Measurements from ENCODE around the gene CCL27.

The CCL27 gene

DNA sequence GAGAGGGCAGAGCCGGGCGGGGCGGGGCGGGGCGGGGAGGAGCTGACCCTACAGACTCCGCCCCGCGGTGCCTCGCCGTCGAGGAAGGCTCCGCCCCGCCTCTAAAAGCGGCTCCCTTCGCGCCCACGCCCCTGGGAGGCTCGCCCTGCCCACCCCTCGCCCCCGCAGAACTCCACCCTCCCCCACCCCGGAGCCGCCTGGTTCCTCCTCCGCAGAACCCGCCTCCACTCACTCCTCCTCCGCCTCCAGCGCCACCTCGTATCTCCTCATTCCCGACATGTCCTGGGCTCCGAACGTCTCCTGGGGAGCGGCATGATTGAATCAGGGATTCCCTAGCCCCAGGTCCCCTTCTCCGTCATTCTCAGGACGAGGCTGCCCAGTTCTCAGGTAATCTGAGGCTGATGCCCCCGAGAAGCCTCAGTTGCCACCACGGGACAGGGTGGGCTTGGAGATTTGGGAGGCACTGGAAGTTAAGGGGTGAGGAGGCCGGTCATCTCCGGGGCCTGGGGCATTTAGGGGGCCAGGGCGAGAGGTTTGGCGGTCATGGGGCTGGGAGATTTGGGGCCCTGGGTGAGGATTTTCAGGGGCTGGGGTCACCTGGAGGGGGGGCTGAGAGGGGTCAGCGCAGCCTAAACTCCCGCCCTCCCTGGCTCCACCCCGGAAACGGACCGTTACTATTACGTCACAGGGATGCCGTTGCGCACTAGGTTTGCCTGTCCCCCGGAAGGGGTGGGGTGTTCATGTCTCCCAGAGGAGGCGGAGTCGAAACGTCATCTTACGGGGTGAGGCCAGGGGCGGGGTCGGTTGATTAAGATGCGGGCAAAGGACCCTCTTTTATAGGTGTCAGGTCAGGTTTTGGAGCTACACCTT lies 3.2 kb upstream of the CCL27 start:
- TF ChIP-seq GATA1 (IDR thresholded peaks at IDR 0.05; ENCODE audit: low read depth, low read length) (no peak), POLR2A (IDR thresholded peaks at IDR 0.05; ENCODE audit: low read length) (peak; percentile 69)

GRCh38 chr9:34665067-34665380 lies 2.6 kb upstream of the CCL27 start:
- TF ChIP-seq GATA1 (IDR thresholded peaks at IDR 0.05; ENCODE audit: low read depth, low read length) (no peak), POLR2A (IDR thresholded peaks at IDR 0.05; ENCODE audit: low read length) (no peak)
- no peak for DNase-seq

More for the DNA sequence above, 3.2 kb upstream of the CCL27 start:
- DNase-seq: peak; percentile 93 to 96

DNA sequence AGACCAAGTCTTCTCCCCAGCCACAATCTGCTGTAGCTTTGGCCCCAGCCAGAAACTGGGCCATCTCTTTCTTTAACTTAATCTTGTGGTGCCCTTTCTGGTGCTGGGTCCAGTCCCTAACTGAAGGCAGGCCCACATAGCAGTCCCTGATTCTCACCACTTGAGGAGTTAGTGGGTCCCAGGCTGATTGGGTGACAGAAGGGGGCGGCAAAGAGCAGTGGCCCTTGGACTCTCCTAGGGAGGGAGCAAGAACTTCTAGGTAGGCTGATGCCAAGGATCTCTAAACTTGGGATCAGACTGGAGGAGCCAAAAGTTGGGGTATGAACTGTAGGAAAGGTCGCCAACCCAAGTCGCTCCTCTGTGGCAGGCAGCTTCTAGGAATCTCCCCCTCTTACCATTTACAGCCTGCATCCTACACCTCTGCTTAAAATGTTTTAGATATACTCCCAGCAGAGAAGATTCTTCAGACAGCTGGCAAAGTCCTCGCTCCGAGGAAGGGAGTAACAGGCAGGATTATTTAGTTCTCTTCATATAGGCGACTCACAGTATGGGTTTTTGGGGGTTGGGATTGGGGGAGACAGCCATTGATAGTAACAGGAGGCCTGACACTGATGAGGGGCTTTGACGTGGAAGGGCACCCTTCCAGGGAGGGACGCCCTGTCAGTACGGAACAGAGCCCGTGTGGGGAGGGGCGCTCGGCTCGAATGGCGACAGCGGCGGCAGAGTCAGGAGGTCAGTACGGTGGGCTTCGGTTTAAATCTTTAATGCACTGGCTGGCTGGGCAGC lies 2.0 kb upstream of the CCL27 start:
- peak; percentile 84 to 89 for DNase-seq
- TF ChIP-seq POLR2A (IDR thresholded peaks at IDR 0.05; ENCODE audit: low read length) (no peak), GATA1 (IDR thresholded peaks at IDR 0.05; ENCODE audit: low read depth, low read length) (no peak)

DNA sequence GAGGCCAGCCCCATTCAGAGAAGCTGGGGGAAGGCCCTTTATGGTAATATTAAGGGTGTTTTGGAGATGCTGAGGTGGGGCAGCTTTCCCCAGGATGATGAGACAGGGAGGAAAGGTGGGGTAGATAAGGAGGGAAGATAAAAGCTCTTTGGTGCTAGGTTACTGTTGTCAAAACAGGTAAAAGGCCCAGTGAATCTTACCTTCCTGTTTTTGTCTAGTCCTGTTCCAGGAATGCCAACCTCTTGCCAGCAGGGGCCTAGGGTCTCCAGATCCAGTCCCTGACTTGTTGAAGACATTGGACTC lies 797 bp upstream of the CCL27 start:
- no peak for DNase-seq
- TF ChIP-seq GATA1 (IDR thresholded peaks at IDR 0.05; ENCODE audit: low read depth, low read length) (no peak), POLR2A (IDR thresholded peaks at IDR 0.05; ENCODE audit: low read length) (no peak)

- TF ChIP-seq POLR2A (IDR thresholded peaks at IDR 0.05; ENCODE audit: low read length) (no peak), GATA1 (IDR thresholded peaks at IDR 0.05; ENCODE audit: low read depth, low read length) (no peak)
These were observed 2.7 kb downstream of the CCL27 start for GRCh38 chr9:34659592-34660253.

DNA sequence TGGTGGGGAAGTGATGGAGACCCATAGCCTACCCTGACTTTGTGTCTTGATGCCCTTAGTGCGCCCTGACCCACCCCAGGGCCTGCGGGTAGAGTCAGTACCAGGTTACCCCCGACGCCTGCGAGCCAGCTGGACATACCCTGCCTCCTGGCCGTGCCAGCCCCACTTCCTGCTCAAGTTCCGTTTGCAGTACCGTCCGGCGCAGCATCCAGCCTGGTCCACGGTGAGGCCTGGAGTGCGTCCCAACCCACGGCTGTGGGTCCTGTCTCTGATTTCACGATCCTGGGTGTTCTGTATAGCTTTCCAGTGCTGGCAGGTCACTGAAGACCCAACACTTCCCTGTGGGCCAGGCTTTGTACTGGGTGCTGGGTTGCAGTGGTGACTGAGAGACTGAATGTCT lies 4.0 kb downstream of the CCL27 start:
- TF ChIP-seq GATA1 (IDR thresholded peaks at IDR 0.05; ENCODE audit: low read depth, low read length) (no peak), POLR2A (IDR thresholded peaks at IDR 0.05; ENCODE audit: low read length) (no peak)
- no peak for DNase-seq

More at GRCh38 chr9:34659592-34660253, 2.7 kb downstream of the CCL27 start:
- peak in 1 of 2 experiments; percentile 9 for DNase-seq

DNA sequence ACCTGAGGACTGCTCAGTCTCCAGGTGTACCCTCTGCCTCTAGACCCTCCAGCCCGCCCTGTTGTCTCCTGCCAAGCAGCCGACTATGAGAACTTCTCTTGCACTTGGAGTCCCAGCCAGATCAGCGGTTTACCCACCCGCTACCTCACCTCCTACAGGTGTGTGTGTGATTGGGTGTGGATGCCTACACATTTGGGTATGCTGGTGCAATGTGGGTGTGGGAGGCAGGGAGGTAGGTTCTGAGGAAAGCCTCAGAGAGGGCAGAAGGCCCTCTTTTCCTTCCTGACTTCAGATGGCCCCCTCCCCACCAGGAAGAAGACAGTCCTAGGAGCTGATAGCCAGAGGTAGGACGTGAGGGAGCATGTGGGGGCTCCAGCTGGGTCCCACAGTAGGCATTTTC lies 5.5 kb downstream of the CCL27 start:
- no peak for DNase-seq
- TF ChIP-seq GATA1 (IDR thresholded peaks at IDR 0.05; ENCODE audit: low read depth, low read length): no peak
- no peak for TF ChIP-seq POLR2A (IDR thresholded peaks at IDR 0.05; ENCODE audit: low read length)

DNA sequence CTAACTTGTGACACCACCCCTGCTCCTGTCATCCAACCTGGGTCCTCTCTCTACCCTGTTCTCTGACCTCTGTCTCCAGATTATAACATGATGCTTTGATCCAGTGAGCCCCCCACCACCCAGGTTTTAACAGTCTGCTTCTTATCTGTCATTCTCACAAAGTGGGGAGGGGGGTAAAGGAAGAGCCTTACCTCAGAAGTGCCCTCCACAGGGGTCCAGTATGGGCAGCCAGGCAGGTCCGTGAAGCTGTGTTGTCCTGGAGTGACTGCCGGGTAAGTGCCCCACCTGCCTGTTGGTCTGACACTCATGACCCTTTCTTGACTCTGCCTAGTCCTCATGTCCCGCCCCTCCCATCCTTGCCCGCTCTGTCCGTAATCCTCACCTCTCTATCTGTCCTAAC lies 7.1 kb downstream of the CCL27 start:
- TF ChIP-seq GATA1 (IDR thresholded peaks at IDR 0.05; ENCODE audit: low read depth, low read length) (no peak), POLR2A (IDR thresholded peaks at IDR 0.05; ENCODE audit: low read length) (no peak)
- no peak for DNase-seq

GRCh38 chr9:34654323-34655051 lies 8.0 kb downstream of the CCL27 start:
- DNase-seq: no peak

GRCh38 chr9:34653151-34654072 lies 9.0 kb downstream of the CCL27 start:
- TF ChIP-seq POLR2A (IDR thresholded peaks at IDR 0.05; ENCODE audit: low read length) (no peak), GATA1 (IDR thresholded peaks at IDR 0.05; ENCODE audit: low read depth, low read length) (no peak)
- DNase-seq: no peak

More at GRCh38 chr9:34654323-34655051, 8.0 kb downstream of the CCL27 start:
- no peak for TF ChIP-seq GATA1 (IDR thresholded peaks at IDR 0.05; ENCODE audit: low read depth, low read length)
- no peak for TF ChIP-seq POLR2A (IDR thresholded peaks at IDR 0.05; ENCODE audit: low read length)

GRCh38 chr9:34652602-34653000 lies 9.9 kb downstream of the CCL27 start:
- no peak for DNase-seq
- TF ChIP-seq POLR2A (IDR thresholded peaks at IDR 0.05; ENCODE audit: low read length) (no peak), GATA1 (IDR thresholded peaks at IDR 0.05; ENCODE audit: low read depth, low read length) (no peak)

DNA sequence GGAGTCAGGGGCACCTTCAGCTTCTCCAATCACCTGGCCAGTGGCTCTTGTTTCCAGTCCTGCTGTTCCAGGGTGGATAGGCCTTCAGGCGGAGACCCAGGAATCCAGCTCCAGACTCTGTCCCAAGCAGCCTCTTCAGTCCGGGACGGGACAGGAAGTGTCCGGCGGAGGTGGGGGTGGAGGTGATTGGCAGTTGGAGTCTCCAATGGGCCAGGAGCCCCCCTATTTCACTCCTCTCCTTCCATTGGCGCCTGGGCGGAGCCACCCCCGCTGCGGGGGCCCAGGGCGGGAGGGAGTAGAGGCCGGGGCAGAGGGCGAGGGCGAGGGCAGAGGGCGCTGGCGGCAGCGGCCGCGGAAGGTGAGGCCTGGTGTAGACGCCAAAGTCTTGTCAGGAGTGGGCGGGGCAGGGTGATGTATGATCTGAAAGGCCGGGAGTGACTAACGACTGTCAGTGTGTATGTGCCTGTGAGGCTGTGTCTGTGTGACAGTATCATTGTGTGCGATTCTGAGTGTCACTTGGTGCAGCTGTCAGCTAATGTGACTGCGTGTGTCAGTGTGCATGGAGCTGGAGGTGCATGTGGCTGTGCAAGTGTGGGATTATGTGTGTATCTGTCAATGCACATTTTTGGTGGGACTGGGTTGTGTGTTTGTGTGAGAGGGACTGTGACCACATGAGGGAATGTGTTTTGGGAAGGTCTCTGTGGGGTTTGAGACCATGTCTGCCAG lies 10.4 kb downstream of the CCL27 start, which contains the start of gene IL11RA:
IL11RA (plus strand) TSS at position 310 of the 726 bp plus-strand sequence. CDS start 3,033 bp downstream, outside the sequence.
- TF ChIP-seq POLR2A (IDR thresholded peaks at IDR 0.05; ENCODE audit: low read length) (peak; percentile 22), GATA1 (IDR thresholded peaks at IDR 0.05; ENCODE audit: low read depth, low read length) (no peak)

More for the DNA sequence above, 10.4 kb downstream of the CCL27 start, which contains the start of gene IL11RA:
- peak; percentile 89 to 90 for DNase-seq
